Fibroblast of lung (primary cell): ENCODE results near the gene RPA3. TPM values are rescaled to one million over a fixed set of nuclear protein-coding genes. Genes with fewer than 3 reads are reported as not detected.

Source experiments
- DNase-seq, 2 donors: peaks; one replicate each; pipeline versions ENCODE4 v3.0.0 to v3.0.0-alpha.2; 2010; ENCODE audit warnings: low read depth in 2 of 2
- H2AFZ ChIP-seq: 2 replicates; pipeline ENCODE4 v1.5.1; 2012; ENCODE audit warnings: low read length, control low read depth, inconsistent platforms
- H3K27ac ChIP-seq: 2 replicates; pipeline ENCODE4 v1.5.1; 2011; ENCODE audit warnings: low read length, control low read depth; ENCODE audit not compliant: insufficient read depth
- H3K27me3 ChIP-seq: 2 replicates; pipeline ENCODE4 v1.5.1; 2011; ENCODE audit warnings: mild to moderate bottlenecking, low read length; ENCODE audit not compliant: control insufficient read depth, insufficient read depth
- H3K36me3 ChIP-seq: 2 replicates; pipeline ENCODE4 v1.5.1; 2011; ENCODE audit warnings: low read length; ENCODE audit not compliant: control insufficient read depth, insufficient read depth
- H3K4me1 ChIP-seq: 2 replicates; pipeline ENCODE4 v1.5.1; 2011; ENCODE audit warnings: low read length; ENCODE audit not compliant: control insufficient read depth, insufficient read depth; ENCODE audit errors: extremely low read depth
- H3K4me2 ChIP-seq: 2 replicates; pipeline ENCODE4 v1.5.1; 2011; ENCODE audit warnings: low read length, control low read depth; ENCODE audit not compliant: insufficient read depth; ENCODE audit errors: extremely low read depth
- H3K4me3 ChIP-seq, 4 experiments: fragments of 200-600 bp in 1 of 4; sonication (generic) in 1 of 4; replicated peaks in 1 of 4; 2 replicates each; pipeline ENCODE4 v1.5.1; 2011 to 2016; ENCODE audit warnings: low read length in 4 of 4, low read depth in 3 of 4, mild to moderate bottlenecking in 3 of 4, control low read depth in 2 of 4, inconsistent platforms in 1 of 4, mixed read lengths in 1 of 4; ENCODE audit not compliant: insufficient read depth in 1 of 4; ENCODE audit errors: control extremely low read depth in 1 of 4
- H3K79me2 ChIP-seq: 2 replicates; pipeline ENCODE4 v1.5.1; 2012; ENCODE audit warnings: mild to moderate bottlenecking, low read length, inconsistent platforms; ENCODE audit not compliant: control insufficient read depth, insufficient read depth
- H3K9ac ChIP-seq: 2 replicates; pipeline ENCODE4 v1.5.1; 2011; ENCODE audit warnings: mild to moderate bottlenecking, low read length, control low read depth; ENCODE audit not compliant: insufficient read depth
- H3K9me3 ChIP-seq: 2 replicates; pipeline ENCODE4 v1.5.1; 2012; ENCODE audit warnings: low read depth, low read length; ENCODE audit not compliant: control insufficient read depth, insufficient read depth
- H4K20me1 ChIP-seq: 2 replicates; pipeline ENCODE4 v1.5.1; 2011; ENCODE audit warnings: low read length; ENCODE audit not compliant: control insufficient read depth, insufficient read depth; ENCODE audit errors: extremely low read depth
- EZH2 ChIP-seq: IDR thresholded peaks from 2 replicates; pipeline ENCODE4 v1.5.1; 2012; ENCODE audit warnings: low read length, control low read depth, mild to moderate bottlenecking; ENCODE audit errors: missing control alignments
- polyA plus RNA-seq, 2 donors: library from polyadenylated mRNA; depleted of rRNA in 1 of 2; stranded (reverse) in 1 of 2; unstranded in 1 of 2; fragments of >200 nt; gene quantifications; 2 replicates each; pipeline ENCODE4 v1.2.1, GENCODE V29; 2011 to 2012; ENCODE audit warnings: missing spikeins in 1 of 2
- total RNA-seq: library from RNA; depleted of rRNA; stranded (reverse); fragments of >200 nt; gene quantifications from 2 replicates; pipeline ENCODE4 v1.2.1, GENCODE V29; 2014
- TF ChIP-seq, protein P1 (sequence below), 2 donors: IDR thresholded peaks in 1 of 2; conservative IDR thresholded peaks in 1 of 2; 1 replicate in 1 of 2; 2 replicates in 1 of 2; pipeline ENCODE4 v1.5.1; 2011 to 2012; ENCODE audit warnings: low read length in 2 of 2, control low read depth in 1 of 2, inconsistent platforms in 1 of 2, low read depth in 1 of 2, mild to moderate bottlenecking in 1 of 2

The RPA3 gene
- total and polyA plus RNA-seq, 2 donors (not counting 1 experiment from before 2014, with no cell fraction given): 19.0 to 23.9 TPM

DNA sequence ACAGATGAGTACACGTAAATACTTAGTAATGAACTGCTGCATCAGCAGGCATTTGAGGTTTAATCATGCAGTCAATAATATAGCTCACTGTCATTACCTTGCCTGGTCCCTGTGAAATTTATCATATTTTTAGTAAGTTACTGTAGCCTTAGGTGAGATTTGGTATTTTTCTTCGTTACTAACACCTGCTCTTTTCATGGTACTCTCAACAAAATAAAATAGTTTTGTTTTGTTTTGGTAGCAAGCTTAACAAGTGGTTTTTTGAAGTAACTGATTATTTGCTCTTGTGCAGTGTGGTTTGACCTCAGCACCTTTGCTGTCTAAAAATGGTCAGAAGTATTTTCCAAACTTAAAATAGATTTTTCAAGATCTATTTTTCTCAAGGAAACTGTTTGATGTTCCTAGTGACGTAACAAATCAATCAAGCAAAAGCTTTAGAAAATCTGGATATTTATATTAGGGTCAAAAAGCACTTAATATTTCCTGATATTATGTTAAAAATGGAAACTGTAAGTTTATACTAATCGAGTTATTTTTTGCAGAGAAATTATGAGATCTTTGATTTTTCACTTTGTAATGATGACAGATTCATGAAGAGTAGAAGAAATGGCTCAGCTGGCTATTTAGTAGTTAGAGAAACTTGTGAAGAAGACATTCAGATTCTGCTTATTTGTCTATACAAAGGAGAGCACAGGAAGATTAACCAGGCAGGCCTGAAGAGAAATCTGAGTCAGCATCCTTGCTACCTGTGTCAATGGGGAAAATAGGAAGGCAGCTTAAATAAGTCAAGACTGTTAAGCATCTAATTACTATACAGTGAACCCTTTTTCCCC, 21.0 kb upstream of the RPA3 start:
- H4K20me1 ChIP-seq: no peaks in the 10 kb centered on the region
- H3K27me3 ChIP-seq: no peaks in the 10 kb centered on the region
- H3K9me3 ChIP-seq: no peaks in the 10 kb centered on the region
- no peak overlapping the region for H3K9ac ChIP-seq
- TF ChIP-seq, protein P1, sequence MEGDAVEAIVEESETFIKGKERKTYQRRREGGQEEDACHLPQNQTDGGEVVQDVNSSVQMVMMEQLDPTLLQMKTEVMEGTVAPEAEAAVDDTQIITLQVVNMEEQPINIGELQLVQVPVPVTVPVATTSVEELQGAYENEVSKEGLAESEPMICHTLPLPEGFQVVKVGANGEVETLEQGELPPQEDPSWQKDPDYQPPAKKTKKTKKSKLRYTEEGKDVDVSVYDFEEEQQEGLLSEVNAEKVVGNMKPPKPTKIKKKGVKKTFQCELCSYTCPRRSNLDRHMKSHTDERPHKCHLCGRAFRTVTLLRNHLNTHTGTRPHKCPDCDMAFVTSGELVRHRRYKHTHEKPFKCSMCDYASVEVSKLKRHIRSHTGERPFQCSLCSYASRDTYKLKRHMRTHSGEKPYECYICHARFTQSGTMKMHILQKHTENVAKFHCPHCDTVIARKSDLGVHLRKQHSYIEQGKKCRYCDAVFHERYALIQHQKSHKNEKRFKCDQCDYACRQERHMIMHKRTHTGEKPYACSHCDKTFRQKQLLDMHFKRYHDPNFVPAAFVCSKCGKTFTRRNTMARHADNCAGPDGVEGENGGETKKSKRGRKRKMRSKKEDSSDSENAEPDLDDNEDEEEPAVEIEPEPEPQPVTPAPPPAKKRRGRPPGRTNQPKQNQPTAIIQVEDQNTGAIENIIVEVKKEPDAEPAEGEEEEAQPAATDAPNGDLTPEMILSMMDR (conservative IDR thresholded peaks at IDR 0.05 in 1 of 2, IDR thresholded peaks at IDR 0.05 in 1 of 2; ENCODE audit: low read depth in 1 of 2, low read length in 2 of 2): no peak
- TF ChIP-seq EZH2: no peak
- no peak overlapping the region for H3K27ac ChIP-seq
- H3K4me3 ChIP-seq: no peak overlapping the region
- H2AFZ ChIP-seq: no peak overlapping the region
- H3K36me3 ChIP-seq: no peaks in the 10 kb centered on the region
- DNase-seq: no peak
- H3K4me1 ChIP-seq: no peaks in the 10 kb centered on the region
- H3K79me2 ChIP-seq: no peaks in the 10 kb centered on the region
- H3K4me2 ChIP-seq: no peak overlapping the region

DNA sequence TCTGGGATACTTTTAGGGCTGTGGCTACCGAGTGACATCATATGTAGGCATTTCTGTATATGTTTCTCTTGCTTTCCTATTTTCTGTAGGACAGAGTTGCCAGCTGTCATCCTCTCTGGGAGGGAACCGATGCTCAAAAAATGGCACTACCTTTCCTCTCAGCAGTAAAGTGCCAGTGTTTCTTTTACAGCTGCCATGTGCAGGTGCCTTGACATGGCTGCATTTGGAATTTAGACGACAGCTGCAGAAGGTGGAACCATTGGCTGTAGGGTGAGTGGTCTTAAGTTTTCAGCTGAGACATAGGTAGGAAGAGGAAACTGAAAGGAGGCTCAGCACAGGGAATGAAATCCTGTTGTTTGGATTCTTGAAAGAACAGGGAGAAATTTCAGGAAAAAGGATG, 20.2 kb upstream of the RPA3 start:
- Histone ChIP-seq H3K4me1 (no peaks in the 10 kb centered on the region), H3K9ac (no peak overlapping the region), H3K9me3 (no peaks in the 10 kb centered on the region), H3K27me3 (no peaks in the 10 kb centered on the region), H3K36me3 (no peaks in the 10 kb centered on the region), H3K4me3 (no peak overlapping the region), H3K4me2 (no peak overlapping the region), H3K79me2 (no peaks in the 10 kb centered on the region), H4K20me1 (no peaks in the 10 kb centered on the region), H2AFZ (no peak overlapping the region), H3K27ac (no peak overlapping the region)
- DNase-seq: no peak
- no peak for TF ChIP-seq EZH2
- TF ChIP-seq, protein P1 (conservative IDR thresholded peaks at IDR 0.05 in 1 of 2, IDR thresholded peaks at IDR 0.05 in 1 of 2; ENCODE audit: low read depth in 1 of 2, low read length in 2 of 2): no peak

DNA sequence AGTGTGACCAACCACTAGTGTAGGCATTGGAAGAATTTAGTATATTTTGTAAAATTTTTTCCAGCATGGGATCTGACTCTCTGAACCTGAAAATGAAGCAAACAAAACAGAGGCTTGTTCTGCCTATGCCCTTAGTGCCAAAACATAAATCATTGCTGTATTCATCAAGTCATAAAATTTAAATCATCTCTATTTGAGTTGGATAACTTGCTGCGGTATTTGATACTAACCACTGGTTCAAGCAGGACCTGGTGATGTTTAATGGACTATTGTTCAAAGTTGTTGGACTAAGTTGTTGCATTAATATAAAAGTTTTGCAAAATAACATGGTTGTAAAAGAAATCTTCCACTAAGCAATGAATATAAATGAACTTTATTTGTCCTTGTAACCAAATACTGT, 19.8 kb upstream of the RPA3 start:
- no peak overlapping the region for H3K27ac ChIP-seq
- no peaks in the 10 kb centered on the region for H3K36me3 ChIP-seq
- H2AFZ ChIP-seq: no peak overlapping the region
- H3K4me1 ChIP-seq: no peaks in the 10 kb centered on the region
- no peak overlapping the region for H3K4me3 ChIP-seq
- no peak overlapping the region for H3K4me2 ChIP-seq
- no peaks in the 10 kb centered on the region for H4K20me1 ChIP-seq
- H3K9ac ChIP-seq: no peak overlapping the region
- H3K9me3 ChIP-seq: no peaks in the 10 kb centered on the region
- TF ChIP-seq, protein P1 (conservative IDR thresholded peaks at IDR 0.05 in 1 of 2, IDR thresholded peaks at IDR 0.05 in 1 of 2; ENCODE audit: low read depth in 1 of 2, low read length in 2 of 2): no peak
- TF ChIP-seq EZH2: no peak
- DNase-seq: no peak
- H3K79me2 ChIP-seq: no peaks in the 10 kb centered on the region
- no peaks in the 10 kb centered on the region for H3K27me3 ChIP-seq
